Epithelial cell of prostate (primary cell): ENCODE measurements around the gene SLC7A1.

Experiments
- DNase-seq: peaks from one replicate; pipeline ENCODE4 v3.0.0-alpha.2; 2011; ENCODE audit warnings: low read depth, low spot score
- H3K27ac ChIP-seq: fragments of 450-650 bp; 2 replicates; pipeline ENCODE4 v1.5.1; 2017; ENCODE audit warnings: mild to moderate bottlenecking

Gene SLC7A1

GRCh38 chr13:29472332-29472961 is 123.0 kb downstream of the SLC7A1 start:
- no peak for DNase-seq

GRCh38 chr13:29471551-29471950 is 123.9 kb downstream of the SLC7A1 start:
- no peak for DNase-seq
- no peak overlapping the region for H3K27ac ChIP-seq

More at GRCh38 chr13:29472332-29472961, 123.0 kb downstream of the SLC7A1 start:
- no peak overlapping the region for H3K27ac ChIP-seq

DNA sequence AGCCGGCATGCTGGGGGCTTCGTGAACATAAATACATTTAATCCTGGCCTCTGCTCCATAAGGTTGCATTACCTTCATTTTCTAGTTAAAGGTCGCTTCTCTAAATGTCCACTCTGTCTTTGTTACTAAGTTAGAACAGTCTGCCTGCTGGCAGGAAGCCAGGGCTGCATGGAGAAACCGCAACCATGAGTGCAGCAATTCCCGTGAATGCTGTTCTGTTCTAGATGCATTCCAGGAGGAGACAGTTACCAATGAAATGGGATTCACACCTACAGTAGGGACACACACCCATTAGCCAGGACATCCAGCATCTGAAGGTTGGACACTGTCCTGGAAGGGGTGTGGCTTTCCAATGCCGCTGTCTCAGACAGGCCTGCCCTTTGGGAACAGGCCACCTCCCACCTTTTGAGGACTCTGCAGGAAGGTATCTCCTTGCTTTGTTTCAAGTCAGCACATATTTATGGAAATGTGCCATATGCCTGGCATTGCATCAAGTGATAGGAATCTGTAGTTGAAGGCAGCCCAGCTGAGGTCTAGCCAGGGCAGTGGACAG is 129.7 kb downstream of the SLC7A1 start:
- no peak for DNase-seq
- H3K27ac ChIP-seq, result no peak overlapping the region

- H3K27ac ChIP-seq, result no peak overlapping the region
- DNase-seq, result no peak
These were observed 131.3 kb downstream of the SLC7A1 start for GRCh38 chr13:29464105-29464679.

DNA sequence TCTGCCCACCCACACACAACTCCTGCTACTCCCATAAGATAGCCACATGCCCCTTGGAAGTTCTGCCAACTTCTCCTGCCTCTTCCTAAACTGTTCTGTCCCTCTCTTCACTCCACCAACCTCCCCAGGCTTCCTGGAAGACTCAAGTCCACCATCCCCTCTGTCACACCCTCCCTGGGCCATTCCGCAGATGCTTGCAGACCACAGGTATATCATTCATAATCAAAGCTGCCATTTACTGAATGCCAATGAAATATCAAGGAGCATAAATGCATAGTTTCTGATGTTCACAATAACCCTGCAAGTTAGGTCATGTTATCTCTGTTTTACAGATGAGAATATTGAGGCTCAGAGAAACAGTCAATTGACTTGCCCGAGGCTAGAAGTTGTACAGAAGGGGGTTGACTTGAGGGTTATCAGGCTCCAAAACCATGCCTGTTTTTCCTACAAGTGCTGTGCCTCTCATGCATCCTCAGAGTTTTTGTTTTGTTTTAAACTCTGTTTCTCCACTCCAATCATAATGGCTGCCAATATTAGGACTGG is 135.6 kb downstream of the SLC7A1 start:
- DNase-seq, result no peak
- H3K27ac ChIP-seq, result no peak overlapping the region
